GM19193 (cell line): ENCODE results near the gene GALNT1.

Experiments
- POLR2A ChIP-seq: IDR thresholded peaks from 4 replicates; pipeline ENCODE4 v1.6.1; 2011; ENCODE audit not compliant: insufficient read depth, insufficient read length; ENCODE audit errors: extremely low read depth

The GALNT1 gene

DNA sequence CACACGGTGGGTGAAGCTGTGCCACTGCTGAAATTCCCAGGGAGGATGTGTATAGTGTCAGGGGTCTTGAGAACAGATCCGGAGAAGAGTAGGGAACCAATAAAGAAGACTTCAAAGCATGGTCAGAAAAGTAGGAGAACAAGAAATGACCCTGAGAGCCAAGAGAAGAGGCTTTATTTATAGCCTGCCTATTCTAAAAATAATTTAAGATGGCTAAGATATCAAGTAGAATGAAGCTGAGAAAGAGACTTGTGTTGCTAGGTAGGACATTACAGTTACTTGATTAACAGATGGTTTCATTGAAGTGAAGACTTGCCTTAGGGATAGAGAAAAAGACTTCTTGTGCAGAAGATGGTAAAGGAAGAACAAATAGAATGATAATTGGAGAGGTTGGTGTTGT lies 43.7 kb downstream of the GALNT1 start:
- TF ChIP-seq POLR2A = no peak

DNA sequence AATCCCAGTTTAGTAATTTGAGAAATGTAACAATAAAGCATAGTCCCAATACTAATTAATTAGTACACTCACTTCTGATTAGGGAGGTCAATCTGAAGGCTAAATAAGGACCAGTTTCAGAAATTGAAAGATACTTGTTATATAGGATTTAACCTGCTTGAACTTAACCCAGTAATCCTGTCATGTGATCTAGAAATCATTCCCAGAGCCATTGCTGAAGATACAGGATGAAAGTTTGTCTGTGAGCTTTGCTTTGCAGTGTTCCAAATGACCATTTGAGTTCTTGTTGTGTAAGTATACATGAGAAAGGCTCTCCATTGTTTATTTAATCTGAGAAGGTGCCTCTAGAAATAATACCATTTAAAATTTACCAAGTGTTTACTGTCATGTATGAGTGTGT lies 52.2 kb downstream of the GALNT1 start:
- TF ChIP-seq POLR2A = no peak

DNA sequence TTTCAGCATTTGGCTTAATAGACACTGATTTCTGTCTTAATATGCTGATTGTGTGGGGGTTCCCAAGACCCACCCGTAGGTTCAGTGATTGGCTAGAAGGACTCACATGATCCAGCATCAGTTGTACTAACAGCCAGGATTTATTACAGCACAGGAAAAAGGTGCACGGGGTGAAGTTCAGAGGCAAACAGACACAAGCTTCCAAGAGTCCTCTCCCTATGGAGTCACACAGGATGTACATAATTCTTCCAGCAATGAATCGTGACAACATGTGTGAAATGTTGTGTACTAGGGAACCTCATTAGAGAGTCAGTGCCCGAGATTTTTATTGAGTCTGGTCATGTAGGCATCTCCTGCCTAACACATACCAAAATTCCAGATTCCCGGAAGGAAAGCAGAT lies 52.8 kb downstream of the GALNT1 start:
- TF ChIP-seq POLR2A = no peak

DNA sequence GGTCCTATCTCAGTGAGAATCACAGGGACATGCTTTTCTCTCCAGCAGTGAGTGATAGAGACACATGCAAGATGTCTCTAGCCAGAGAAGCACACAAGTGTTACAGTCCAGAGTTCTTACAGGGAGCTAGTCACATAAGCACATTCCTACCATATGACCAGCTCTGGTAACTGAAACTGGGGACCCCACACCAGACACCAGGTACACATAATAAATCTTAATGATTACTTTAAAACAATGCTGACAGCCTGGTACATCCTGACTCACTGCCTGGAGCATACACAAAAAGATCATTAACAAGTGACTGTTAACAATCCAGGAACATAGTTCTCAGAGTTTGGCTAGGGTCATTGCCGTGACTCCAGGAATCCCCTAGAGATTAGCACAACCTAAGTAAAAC lies 53.6 kb downstream of the GALNT1 start:
- no peak for TF ChIP-seq POLR2A

DNA sequence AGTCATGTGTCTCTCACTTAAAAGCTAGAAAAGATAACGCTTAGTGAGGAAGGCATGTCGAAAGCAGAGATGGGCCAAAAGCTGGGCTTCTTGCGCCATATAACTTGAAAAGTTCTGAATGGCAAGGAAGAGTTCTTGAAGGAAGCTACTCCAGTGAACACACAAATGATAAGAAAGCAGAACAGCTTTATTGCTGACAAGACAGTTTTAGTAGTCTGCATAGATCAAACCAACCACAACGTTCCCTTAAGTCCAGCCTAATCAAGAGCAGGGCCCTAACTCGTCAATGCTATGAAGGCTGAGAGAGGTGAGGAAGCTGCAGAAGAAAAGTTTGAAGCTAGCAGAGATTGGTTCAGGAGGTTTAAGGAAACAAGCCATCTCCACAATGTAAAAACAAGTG lies 55.7 kb downstream of the GALNT1 start:
- TF ChIP-seq POLR2A = no peak

DNA sequence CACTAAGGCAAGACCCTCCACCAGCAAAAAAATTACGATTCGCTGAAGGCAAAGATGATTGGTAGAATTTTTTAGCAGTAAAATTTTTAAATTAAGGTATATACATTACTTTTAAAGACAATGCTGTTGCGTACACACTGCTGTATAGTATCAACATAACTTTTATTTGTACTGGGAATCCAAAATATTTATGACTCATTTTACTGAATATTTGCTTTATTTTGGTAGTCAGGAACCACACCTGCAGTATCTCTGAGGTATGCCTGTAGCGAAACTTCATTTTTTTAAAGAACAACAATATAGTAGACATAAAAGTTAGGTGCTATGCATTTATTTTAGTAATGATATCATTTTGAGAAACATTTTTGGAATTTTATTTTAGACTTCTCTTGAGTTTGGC lies 57.8 kb downstream of the GALNT1 start:
- no peak for TF ChIP-seq POLR2A

DNA sequence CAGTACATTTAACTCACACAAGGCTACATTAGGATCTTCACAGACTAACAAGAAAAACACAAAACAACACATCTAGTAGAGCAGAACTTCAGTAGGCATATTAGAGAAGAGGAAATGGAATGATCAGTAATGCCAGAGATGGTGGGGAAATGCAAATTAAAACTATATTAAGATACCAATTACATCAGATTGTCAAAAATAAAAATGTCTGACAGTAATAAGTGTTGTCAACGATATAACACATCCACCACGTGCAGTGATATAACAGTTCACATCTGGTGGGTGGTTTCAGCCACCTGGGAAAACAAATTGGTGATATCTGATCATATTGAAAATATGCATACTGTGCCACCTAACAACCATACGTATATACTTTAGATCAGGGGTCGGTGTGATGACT lies 59.9 kb downstream of the GALNT1 start:
- TF ChIP-seq POLR2A = no peak

DNA sequence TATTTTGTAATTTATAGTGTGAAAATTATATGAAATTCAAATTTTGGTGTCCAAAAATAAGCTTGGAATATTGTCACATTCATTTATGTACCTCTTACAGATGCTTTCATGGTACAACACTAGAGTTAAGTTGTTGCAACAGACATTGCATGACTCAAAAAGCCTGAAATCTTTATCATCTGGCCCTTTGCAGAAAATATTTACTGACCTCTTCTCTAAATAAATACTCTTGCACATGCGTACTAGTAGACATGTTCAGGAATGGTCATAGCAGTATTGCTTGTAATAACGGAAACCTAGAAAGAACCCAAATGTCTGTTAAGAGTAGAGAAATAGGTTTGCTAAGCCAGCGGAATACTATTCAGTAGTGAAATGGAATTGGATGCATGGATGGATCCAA lies 60.4 kb downstream of the GALNT1 start:
- TF ChIP-seq POLR2A = no peak

DNA sequence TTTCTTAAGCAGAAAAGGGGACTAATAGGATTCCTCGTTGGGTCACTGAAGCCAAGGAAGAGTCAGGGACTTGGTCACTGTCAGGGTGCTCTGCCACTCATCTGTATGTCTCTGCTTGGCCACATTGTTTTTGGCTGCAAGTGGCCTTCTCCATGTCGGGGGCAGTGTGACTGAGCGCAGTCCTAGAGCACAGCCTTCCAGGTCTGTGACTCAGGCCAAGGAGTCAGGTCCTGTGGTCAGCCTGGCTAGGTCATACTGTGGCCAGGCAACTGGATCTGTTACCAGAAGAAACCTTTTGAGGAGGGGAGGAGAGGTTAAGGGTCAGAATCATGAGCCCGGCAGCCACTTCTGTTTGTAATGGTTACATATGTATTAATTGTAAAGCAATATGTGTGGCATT lies 61.3 kb downstream of the GALNT1 start:
- TF ChIP-seq POLR2A = no peak

DNA sequence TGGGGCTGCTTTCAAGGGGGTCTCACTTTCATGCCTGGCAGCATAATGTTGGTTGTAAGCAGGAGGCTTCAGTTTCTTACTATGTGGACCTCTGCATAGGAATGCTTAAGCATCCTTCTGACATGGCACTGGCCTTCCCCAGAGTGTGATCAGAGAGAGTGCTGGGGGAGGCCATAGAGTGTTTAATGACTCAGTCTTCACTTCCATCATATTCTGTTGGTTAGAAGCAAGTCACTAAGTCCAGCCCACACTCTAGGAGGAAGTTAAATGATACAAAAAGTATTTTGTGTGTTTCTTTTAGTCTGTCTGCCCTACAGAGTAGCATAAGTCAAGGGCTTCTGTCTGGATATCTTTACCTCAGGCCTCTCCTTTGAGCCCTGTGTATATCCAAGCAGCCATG lies 64.9 kb downstream of the GALNT1 start:
- no peak for TF ChIP-seq POLR2A

DNA sequence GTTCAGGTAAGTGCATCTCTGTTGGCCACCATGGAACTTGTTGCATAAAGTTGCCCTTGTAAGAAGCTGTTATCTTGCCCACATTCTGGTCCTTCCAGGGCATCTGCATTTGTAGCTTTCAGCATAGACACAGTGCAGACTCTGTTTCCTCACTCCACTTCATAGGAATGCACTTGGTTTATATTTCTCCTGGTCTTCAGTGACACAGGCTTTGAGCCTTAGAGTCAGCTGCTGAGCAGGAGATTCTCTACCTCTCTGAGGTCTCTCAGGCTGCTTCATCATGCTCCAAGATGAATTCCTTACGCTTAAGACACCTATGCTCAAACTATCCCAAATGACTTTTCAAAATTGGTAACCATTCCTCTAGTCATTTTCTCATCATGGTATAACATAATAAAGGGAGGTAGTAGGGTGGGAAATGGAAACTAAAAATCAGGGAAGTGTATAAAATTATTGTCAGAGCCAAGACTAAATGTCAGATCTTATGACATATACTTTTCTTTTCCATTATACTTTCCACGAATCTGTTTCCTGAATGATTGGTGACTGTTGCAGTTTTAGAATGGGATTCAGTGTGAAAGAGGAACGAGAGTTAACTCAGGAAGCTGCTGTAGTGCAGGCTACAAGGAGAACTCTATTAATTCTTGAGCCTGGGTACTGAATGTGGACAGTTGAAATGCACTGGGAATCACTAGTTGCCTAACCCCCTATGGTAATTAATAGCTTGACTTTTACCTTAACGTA lies 72.0 kb downstream of the GALNT1 start:
- no peak for TF ChIP-seq POLR2A

DNA sequence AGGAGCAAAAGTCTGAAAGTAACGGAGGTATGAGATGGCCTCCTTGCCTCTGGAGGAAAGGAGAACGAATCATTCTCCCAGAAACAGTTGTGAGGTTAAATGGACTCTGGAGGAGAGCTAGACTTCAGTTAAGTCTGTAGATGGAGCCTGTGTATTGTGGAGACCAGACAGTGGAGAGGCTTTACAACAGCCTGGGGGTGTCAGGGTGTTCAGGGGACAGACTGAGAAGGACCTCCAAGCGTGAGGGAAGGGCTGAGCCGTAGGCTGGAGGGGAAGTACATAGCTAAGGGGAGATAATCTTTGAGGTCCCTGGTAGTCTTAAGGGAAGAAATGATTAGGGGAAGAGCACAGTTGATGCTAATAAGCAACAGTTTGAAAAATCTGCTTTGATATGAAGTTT lies 76.6 kb downstream of the GALNT1 start:
- TF ChIP-seq POLR2A = no peak

DNA sequence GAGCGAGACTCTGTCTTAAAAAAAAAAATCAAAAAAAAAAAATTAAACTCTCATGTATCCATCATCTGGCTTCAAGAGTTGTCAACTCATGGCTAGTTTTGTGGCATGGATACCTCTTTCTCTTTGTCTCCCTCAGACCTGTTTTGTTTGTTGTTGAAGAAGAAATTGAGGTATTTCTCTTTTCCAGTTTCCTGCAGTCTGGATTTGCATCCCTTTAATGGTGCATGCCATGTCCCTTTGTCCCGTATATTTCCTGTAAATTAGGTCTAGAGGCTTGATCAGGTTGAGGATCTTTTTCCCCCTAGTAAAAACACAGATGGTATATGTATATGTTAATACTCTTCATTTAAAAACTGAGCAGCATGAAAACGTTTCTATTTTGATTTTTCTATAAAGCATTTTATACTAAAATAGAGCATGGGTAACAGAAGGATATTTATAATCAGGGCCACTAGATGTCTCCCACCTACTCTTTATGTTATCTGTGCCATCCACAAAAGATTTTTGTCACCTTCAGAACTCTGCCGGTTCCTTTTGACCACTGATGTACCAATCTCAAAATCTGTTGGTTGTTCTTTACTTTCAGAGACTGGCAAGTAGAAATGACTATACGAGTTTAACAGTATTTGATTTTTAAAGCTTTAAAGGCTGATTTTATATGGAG lies 80.1 kb downstream of the GALNT1 start:
- TF ChIP-seq POLR2A = no peak

DNA sequence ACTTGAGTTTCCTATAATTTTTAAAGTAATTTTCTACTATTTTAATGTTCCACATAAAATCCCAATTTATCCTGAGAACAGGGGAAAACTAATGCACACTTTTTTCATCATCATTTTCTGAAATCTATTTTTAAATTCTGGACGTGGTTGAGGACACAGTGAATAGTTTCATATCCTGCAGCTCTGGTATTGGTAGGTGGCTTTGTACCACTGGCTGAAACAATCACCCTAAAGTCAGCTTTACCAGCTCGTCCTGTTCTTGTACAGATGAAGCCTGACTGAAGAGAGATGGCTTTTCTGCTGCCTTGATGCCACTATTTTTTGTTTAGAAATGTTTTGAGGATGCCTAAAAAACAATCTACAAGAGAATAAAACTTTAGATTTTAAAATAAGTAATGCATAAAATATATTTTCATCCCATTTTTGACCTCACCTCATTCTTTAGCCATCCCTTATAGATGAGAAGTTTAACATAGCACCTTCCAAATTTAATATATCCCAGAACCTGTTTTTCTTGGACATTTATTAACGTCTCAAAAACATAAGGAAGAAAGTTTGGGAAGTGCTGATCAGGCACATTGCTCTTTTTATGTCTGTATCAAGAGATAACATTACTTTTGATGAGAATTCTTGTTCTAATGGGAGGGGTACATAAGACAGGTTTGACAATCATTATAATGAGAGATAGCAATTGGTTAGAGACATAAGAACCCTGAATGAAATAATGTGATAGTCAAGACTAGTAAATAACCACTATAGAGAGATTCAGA lies 80.9 kb downstream of the GALNT1 start:
- no peak for TF ChIP-seq POLR2A

DNA sequence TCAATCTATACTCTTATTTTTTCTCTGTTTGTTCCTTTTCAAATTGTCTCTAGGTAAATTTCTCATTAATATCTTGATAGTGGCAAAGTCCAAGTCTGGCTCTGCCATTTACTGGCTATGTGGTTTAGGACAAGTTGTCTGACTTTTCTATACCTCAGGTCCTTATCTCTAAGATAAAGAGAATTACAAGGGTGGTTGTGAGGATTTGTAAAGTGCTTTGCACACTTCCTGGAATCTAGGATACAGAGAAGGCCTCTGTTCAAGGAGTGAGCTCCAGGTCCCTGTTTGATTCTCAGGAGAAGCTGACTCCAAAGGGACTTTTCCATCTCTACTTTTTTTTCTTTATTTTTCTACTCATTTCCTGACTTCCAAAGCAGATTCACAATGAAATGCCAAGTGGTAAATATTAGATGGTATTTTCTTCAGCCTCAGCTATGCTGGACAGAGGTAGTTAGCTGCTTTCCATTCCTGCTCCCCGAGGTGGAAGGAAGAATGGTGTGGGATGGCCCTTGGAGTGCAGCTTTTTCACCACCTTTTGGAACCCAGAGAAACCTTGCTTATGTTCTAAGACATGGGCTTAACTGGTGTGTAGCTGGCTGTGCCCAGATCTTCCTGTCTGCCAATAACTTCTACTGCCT lies 90.5 kb downstream of the GALNT1 start:
- TF ChIP-seq POLR2A = no peak

DNA sequence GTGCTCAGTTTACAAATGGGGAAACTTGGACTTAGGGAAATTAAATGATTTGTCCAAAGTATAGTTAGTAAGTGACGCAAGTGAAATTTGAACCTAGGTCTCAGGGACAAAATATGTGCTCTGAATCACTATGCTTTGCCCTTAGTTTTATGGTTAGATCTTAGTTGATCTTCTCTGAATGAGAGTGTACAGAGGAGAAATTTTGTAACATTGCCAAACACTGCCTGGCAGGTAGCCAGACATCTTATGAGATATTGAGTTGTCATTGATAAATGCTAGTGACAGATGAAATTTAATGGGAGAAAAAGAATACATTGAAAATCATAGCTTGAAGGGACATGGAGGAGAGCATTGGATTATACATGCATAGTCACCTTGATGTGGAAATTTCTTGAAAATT lies 91.4 kb downstream of the GALNT1 start:
- no peak for TF ChIP-seq POLR2A

DNA sequence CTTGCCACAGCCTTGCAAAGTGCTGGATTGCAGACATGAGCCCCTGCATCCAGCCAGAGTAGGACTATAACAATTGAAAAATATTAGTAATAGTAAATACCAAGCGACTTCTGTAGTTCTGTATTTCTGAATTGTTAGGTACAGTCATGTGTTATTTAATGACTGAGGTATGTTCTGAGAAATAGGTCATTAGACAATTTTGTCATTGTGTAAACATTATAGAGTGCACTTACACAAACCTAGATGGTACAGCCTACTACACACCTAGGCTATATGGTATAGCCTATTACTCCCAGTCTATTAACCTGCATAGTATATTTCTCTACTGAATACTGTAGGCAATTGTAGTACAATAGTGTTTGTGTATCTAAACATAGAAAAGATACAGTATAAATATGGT lies 92.1 kb downstream of the GALNT1 start:
- TF ChIP-seq POLR2A = no peak
